Measurements from ENCODE around the gene LIPA.
A peak's percentile ranks its signal among the peaks of the same experiment; 100 is the strongest.
"Not testable (repeated sequence)": the region's sequence is repeated elsewhere in the genome, so short reads cannot be mapped to it uniquely, and the experiment has no call there.

LIPA gene

DNA sequence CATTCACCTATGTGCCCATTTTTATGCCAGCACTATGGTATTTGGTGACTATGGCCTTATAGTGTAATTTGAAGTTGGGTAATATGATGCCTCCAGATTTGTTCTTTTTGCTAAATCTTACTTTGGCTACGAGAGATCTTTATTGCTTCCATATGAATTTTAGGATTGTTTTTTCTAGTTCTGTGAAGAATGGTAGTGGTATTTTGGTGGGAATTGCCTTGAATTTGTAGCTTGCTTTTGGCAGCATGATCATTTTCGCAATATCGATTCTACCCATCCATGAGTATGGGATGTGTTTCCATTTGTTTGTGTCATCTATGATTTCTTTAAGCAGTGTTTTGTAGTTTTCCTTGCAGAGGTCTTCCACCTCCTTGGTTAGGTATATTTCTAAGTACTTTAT, 60.3 kb downstream of the LIPA start:
- not testable (repeated sequence) for H3K36me3 Mint-ChIP-seq (ENCODE audit: low read depth); DNase-seq; H3K27ac Mint-ChIP-seq; H3K4me1 Mint-ChIP-seq (ENCODE audit: low read depth); H3K9me3 Mint-ChIP-seq; H3K4me3 Mint-ChIP-seq
- peaks cover 13% of the 10 kb centered on the region for H3K27me3 Mint-ChIP-seq

DNA sequence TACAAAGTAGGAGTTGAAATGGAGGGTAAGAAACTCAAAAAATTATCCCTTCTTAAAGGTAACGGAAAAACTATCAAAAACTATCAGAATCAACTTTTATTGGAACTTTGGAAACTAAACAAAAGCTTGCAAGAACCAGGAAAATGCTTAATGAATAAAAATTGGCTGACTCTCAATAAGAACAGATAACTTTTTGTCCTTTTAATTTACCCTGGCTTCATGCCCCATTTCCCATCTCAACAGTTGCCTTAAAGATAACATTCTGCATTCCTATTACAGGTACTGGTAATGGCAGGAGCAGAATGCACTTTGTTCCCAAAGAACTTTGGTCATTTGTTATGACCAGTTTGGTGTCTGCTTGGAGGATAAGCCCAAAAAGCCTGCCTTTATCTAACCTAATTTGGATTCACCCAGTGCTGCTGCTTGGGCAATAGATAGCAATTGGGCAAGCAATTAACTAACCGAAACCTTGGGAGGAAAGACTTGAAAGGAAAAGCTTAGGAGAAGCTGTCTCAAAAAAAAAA, 62.3 kb downstream of the LIPA start:
- H3K27ac Mint-ChIP-seq = no peak overlapping the region
- DNase-seq = no peak
- peaks cover 10% of the 10 kb centered on the region for H3K4me1 Mint-ChIP-seq (ENCODE audit: low read depth)
- no peaks in the 10 kb centered on the region for H3K36me3 Mint-ChIP-seq (ENCODE audit: low read depth)
- H3K27me3 Mint-ChIP-seq = peaks cover 18% of the 10 kb centered on the region
- H3K9me3 Mint-ChIP-seq = no peaks in the 10 kb centered on the region
- no peak overlapping the region for H3K4me3 Mint-ChIP-seq

DNA sequence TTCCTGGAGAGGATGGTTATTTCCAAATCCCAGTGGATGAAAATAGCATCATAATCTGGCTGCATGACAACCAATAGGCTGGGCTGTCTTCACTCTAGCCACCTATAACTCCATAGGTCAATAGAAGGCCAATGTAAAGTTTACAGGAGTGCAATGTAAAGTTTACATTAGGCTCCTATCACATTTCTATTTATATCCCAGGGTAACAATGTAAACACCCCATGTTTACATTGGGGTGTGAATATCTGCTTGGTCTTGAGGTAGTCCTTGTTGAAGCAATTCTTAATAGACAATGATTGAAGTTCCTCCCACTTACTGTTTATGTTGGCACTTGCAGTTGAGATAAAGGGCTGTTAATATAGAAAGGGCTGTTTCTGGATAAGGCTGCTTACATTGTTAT, 65.9 kb downstream of the LIPA start:
- DNase-seq = no peak
- Mint-ChIP-seq H3K27ac (no peak overlapping the region), H3K27me3 (peaks cover 25% of the 10 kb centered on the region), H3K36me3 (ENCODE audit: low read depth) (no peaks in the 10 kb centered on the region), H3K4me3 (no peak overlapping the region), H3K4me1 (ENCODE audit: low read depth) (peaks cover 10% of the 10 kb centered on the region), H3K9me3 (no peaks in the 10 kb centered on the region)

DNA sequence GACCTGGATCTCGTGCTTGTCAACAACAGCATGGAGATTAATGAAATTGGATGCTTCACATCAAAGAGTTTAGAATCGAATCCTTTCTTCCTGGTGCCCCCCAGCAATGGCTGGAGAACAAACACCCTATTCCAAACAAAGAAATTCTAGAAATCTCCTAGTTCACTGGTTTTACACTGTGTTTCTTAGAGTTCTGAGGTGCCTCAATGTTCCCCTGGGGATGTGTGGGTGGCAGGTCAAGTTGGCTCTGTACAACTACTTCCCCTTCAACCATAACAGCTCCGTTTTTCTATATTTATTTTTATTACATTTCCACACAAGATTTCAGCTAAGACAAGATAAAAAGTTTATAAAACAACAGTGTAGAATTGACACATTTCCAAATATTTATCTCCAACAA, 66.9 kb downstream of the LIPA start:
- Mint-ChIP-seq H3K4me3 (no peak overlapping the region), H3K27ac (no peak overlapping the region)

DNA sequence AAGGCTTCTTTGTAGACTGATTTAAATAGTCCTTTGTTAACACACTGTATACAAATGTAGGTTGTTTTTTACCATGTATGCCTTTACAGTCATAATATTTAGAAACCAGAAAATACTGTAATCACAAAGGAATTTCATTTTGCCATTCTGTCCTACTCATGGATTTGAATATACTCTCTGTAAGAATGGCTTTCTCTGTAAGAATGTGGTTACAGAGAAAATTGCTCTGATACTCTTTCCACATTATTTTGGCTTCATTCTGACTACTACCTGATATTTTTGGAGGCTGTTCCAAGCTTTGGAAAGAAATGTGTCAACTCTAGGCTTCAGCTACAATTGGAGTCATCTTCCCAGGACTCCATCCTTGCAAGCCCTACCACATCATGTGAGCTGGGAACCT, 68.0 kb downstream of the LIPA start:
- no peaks in the 10 kb centered on the region for H3K36me3 Mint-ChIP-seq (ENCODE audit: low read depth)
- H3K27ac Mint-ChIP-seq = no peak overlapping the region
- H3K4me3 Mint-ChIP-seq = no peak overlapping the region
- H3K27me3 Mint-ChIP-seq = peaks cover 28% of the 10 kb centered on the region
- no peak for DNase-seq
- peaks cover 1% of the 10 kb centered on the region for H3K4me1 Mint-ChIP-seq (ENCODE audit: low read depth)
- H3K9me3 Mint-ChIP-seq = no peaks in the 10 kb centered on the region

More for the DNA sequence above, 66.9 kb downstream of the LIPA start:
- Mint-ChIP-seq H3K27me3 (peaks cover 28% of the 10 kb centered on the region), H3K4me1 (ENCODE audit: low read depth) (peaks cover 10% of the 10 kb centered on the region), H3K36me3 (ENCODE audit: low read depth) (no peaks in the 10 kb centered on the region), H3K9me3 (no peaks in the 10 kb centered on the region)
- DNase-seq = no peak

DNA sequence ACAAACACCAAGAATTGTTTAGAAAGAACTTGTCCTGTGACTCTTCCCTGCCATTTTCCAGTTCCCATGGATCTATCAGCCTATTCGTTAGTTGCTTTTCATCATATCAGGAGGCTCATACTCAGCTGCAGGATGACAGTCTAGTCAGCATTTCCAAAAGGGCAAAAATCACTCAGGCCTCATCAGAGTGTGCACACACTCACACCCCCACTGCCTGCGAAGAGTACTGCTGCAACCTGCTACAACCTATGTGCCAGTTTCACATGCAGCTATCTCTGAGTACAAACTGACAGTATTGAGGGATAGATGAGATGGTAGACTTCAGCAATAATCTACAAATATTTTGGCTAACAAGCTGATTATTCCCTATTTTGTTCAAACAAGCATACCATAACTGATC, 68.7 kb downstream of the LIPA start:
- Mint-ChIP-seq H3K4me3 (no peak overlapping the region), H3K27ac (no peak overlapping the region), H3K4me1 (ENCODE audit: low read depth) (peaks cover 1% of the 10 kb centered on the region), H3K27me3 (peaks cover 28% of the 10 kb centered on the region), H3K9me3 (no peaks in the 10 kb centered on the region), H3K36me3 (ENCODE audit: low read depth) (no peaks in the 10 kb centered on the region)
- no peak for DNase-seq

DNA sequence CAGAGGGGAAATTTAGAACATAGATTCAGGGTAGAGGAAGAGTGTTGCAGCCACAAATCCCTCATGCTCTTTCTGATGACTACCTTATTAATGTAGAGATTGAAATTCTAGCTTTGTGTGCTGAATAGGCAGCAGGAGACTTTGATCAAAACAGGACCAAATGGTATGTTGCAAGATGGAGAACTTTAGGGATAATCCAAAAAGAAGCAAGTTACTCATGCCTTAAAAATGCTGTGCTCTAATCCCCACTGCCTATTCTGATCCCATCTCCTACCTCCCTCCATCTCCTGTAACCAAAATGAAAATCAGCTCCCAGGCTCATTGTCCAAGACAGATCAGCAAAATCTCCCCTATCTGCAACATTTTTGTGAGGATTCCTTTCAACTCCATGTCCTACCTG, 75.8 kb downstream of the LIPA start:
- Mint-ChIP-seq H3K27ac (no peak overlapping the region), H3K4me3 (no peak overlapping the region)

DNA sequence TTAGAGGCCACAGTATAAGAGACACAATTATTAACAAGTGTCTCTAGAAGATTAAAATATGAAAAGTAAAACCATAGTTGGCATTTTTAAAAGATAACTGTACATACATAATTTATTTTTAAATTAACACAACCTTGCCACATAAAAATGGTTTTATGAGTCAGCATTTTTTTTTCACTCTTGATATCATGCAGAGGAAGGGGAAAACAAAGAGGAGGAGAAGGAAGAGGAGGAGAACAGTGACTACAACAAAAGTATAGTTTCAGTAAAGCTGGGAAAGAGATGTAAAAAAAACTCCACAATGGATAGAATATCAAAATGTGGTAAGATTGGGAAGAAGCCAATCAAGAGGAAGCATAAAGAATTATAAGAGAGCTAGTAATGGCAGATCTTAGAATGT, 78.5 kb downstream of the LIPA start:
- peaks cover 37% of the 10 kb centered on the region for H3K27me3 Mint-ChIP-seq
- H3K27ac Mint-ChIP-seq = no peak overlapping the region
- H3K36me3 Mint-ChIP-seq (ENCODE audit: low read depth) = no peaks in the 10 kb centered on the region
- H3K4me3 Mint-ChIP-seq = no peak overlapping the region
- DNase-seq = no peak
- H3K9me3 Mint-ChIP-seq = no peaks in the 10 kb centered on the region
- H3K4me1 Mint-ChIP-seq (ENCODE audit: low read depth) = peaks cover 5% of the 10 kb centered on the region

More for the DNA sequence above, 75.8 kb downstream of the LIPA start:
- Mint-ChIP-seq H3K27me3 (peaks cover 22% of the 10 kb centered on the region), H3K9me3 (no peaks in the 10 kb centered on the region), H3K36me3 (ENCODE audit: low read depth) (no peaks in the 10 kb centered on the region), H3K4me1 (ENCODE audit: low read depth) (peaks cover 5% of the 10 kb centered on the region)
- no peak for DNase-seq

DNA sequence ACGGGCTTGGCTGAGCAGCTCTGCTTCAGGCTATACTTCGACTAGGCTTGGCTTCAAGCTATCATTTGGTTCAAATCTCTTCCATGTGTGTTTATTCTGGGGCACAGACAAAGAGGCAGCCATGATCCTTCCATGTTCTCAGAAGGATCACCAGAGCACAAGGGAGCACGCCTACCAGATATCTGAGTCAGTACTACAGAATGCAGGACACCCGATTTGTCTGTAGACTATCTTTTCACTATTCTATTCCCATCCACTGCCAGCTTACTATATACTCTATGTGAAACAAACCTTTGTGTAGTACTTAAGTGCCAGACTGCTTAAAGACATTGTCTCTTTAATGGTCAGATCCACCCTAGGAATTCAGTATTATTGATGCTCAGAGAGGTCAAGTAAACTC, 79.6 kb downstream of the LIPA start:
- no peaks in the 10 kb centered on the region for H3K9me3 Mint-ChIP-seq
- H3K27me3 Mint-ChIP-seq = peaks cover 38% of the 10 kb centered on the region
- peaks cover 5% of the 10 kb centered on the region for H3K4me1 Mint-ChIP-seq (ENCODE audit: low read depth)
- H3K36me3 Mint-ChIP-seq (ENCODE audit: low read depth) = no peaks in the 10 kb centered on the region
- no peak overlapping the region for H3K27ac Mint-ChIP-seq
- no peak overlapping the region for H3K4me3 Mint-ChIP-seq
- no peak for DNase-seq

DNA sequence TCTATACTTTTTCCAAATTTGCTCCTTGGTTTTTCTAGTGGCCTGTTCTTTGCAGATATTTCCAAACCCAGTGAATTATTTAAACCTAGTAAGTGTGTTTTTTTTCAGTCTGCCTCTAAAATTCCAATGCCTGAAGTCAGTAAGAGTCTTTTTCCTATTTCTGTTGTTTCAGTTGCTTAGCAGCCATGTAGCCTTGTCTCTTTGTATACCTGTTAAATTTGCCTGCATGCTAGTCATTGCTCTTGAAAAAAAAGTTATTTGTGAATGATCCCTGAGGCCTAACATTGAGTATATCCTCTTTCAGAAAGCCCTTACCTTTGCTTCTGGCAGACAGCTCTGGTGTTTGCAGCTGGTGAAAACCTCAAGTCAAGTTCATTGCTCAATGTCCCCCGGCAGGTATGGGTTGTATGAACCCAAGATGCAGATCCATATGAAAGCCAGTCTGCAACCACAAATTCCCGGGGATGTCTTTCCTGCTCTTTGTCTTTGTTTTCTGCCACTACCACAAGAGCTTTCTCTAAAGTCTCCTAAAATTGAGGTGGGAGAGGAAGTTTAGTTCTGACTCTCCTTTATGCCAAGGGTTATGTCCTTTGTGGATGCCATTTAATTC, 80.2 kb downstream of the LIPA start:
- no peaks in the 10 kb centered on the region for H3K9me3 Mint-ChIP-seq
- H3K4me1 Mint-ChIP-seq (ENCODE audit: low read depth) = peaks cover 8% of the 10 kb centered on the region
- no peaks in the 10 kb centered on the region for H3K36me3 Mint-ChIP-seq (ENCODE audit: low read depth)
- no peak overlapping the region for H3K27ac Mint-ChIP-seq
- peaks cover 42% of the 10 kb centered on the region for H3K27me3 Mint-ChIP-seq
- H3K4me3 Mint-ChIP-seq = no peak overlapping the region
- no peak for DNase-seq

DNA sequence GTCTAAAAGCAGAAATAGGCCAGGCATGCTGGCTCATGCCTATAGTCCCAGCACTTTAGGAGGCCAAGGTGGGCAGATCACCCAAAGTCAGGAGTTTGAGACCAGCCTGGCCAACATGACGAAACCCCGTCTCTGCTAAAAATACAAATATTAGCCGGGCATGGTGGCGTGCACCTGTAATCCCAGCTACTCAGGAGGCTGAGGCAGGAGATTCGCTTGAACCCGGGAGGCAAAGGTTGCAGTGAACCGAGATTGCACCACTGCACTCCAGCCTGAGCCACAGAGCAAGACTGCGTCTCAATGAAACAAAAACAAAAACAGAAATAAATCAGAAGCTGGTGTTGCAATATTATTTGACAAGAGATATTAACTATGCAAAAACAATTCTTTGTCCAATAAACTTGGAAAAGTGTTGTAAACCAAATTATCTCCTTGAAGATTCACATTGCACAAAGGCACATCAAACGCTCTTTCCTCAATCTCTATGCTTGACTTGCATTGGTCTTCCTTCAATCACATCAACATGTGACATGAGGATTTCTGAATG, 83.1 kb downstream of the LIPA start:
- DNase-seq; H3K4me3 Mint-ChIP-seq; H3K36me3 Mint-ChIP-seq (ENCODE audit: low read depth); H3K27ac Mint-ChIP-seq; H3K9me3 Mint-ChIP-seq: not testable (repeated sequence)
- peaks cover 43% of the 10 kb centered on the region for H3K27me3 Mint-ChIP-seq
- H3K4me1 Mint-ChIP-seq (ENCODE audit: low read depth) = peaks cover 36% of the 10 kb centered on the region

DNA sequence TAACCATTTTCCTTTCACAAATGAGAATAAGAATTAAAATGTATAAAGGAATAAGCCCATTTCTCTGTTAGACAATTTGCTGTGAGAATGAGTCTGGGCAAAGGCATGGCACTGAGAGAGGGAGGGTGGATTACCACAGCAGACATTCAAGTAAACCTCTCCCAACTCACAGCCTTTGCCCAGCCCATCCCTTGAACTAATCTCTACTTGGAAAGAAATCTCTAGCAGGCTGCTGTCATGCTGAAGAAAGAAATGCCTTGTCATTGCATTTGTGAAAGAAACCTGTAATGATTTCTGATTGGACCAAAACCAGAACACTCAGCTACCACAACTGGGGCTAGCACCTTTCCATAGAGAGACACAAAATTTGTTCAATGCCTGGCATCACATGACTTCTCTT, 83.7 kb downstream of the LIPA start:
- Mint-ChIP-seq H3K9me3 (no peaks in the 10 kb centered on the region), H3K4me1 (ENCODE audit: low read depth) (peaks cover 39% of the 10 kb centered on the region), H3K27ac (no peak overlapping the region), H3K36me3 (ENCODE audit: low read depth) (no peaks in the 10 kb centered on the region), H3K27me3 (peaks cover 40% of the 10 kb centered on the region), H3K4me3 (no peak overlapping the region)
- no peak for DNase-seq

DNA sequence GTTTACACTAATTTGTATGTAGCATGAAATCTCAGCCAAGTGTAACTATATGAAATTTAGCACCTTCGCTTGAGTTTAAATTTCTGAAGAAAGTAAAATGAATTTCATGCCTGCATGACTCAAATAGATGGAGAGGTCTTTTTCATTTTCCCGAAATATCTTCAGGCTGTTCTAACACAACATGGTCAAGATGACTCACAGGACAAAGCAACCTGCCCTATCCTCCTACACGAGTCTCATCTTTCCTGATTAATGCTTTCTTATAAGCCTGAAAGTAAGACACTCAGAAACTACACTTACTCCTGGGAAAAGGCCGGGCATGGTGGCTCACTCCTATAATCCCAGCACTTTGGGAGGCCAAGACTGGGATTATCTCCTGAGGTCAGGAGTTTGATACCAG, 85.7 kb downstream of the LIPA start:
- H3K27me3 Mint-ChIP-seq = peaks cover 24% of the 10 kb centered on the region
- no peak for DNase-seq
- no peak overlapping the region for H3K4me3 Mint-ChIP-seq
- H3K9me3 Mint-ChIP-seq = no peaks in the 10 kb centered on the region
- no peaks in the 10 kb centered on the region for H3K36me3 Mint-ChIP-seq (ENCODE audit: low read depth)
- H3K27ac Mint-ChIP-seq = no peak overlapping the region
- peaks cover 37% of the 10 kb centered on the region for H3K4me1 Mint-ChIP-seq (ENCODE audit: low read depth)

DNA sequence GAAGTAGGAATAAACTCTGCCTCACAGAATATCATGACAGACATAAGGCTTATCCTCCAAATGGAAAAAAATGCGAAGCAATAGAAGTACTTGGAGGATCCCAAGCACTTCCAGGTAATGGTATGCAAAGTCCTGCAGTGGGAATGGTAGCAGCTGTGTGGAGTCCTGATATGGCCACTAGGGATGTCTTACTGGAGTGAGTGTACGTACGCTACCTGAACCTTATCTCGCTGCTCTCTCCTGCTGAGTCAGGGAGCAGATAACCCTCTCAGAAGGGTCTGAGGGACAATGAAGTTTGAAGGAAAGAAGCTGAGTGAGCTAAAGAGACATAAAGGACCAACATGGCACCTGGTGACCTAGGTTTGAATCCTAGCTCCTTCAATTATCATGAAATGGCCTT, 86.7 kb downstream of the LIPA start:
- Mint-ChIP-seq H3K27ac (no peak overlapping the region), H3K9me3 (no peaks in the 10 kb centered on the region), H3K4me1 (ENCODE audit: low read depth) (peaks cover 37% of the 10 kb centered on the region)

DNA sequence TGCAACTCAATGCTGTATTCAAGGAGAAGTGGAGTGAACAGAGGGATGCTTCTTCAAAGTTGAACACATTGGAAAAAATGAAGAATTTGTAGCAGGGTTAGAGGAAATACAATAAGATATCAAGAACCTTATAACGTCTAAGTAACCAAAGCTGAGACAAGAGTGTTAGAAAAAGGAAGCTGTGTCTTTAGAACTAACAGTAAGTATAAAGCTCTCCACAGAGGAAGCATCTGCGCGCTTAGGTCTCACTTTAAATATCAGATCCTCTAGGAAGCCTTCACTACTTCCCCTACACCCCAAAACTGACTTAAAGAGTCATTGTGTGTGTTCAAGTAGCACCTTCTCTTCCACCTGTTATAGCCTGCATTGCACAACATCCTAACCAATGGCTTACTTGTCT, 87.5 kb downstream of the LIPA start:
- DNase-seq = no peak
- Mint-ChIP-seq H3K36me3 (ENCODE audit: low read depth) (no peaks in the 10 kb centered on the region), H3K9me3 (no peaks in the 10 kb centered on the region), H3K4me3 (peak overlapping the region; percentile 49), H3K4me1 (ENCODE audit: low read depth) (peaks cover 37% of the 10 kb centered on the region), H3K27ac (peak overlapping the region; percentile 85), H3K27me3 (peaks cover 24% of the 10 kb centered on the region)

More for the DNA sequence above, 86.7 kb downstream of the LIPA start:
- Mint-ChIP-seq H3K27me3 (peaks cover 26% of the 10 kb centered on the region), H3K4me3 (no peak overlapping the region), H3K36me3 (ENCODE audit: low read depth) (no peaks in the 10 kb centered on the region)
- DNase-seq = no peak

All from activated T-cell treated with anti-CD3 and anti-CD28 coated beads, Interleukin-2, amount 50 U/mL, for 24 hours (primary cell).